Epithelial cell of proximal tubule (primary cell): ENCODE data around the gene OSBPL5. TPM values are rescaled to one million over a fixed set of nuclear protein-coding genes. Genes with fewer than 3 reads are reported as not detected.

Experiments used
- DNase-seq: peaks from one replicate; pipeline ENCODE4 v3.0.0-alpha.2; 2011; ENCODE audit warnings: low read depth
- H3K4me3 ChIP-seq: 2 replicates; pipeline ENCODE4 v1.5.1; 2011; ENCODE audit warnings: low read depth, mild to moderate bottlenecking, low read length
- total RNA-seq: library from RNA; depleted of rRNA; stranded (reverse); fragments of >200 nt; gene quantifications from 2 replicates; pipeline ENCODE4 v1.2.3, GENCODE V29; 2015
- TF ChIP-seq, protein P1 (sequence below): conservative IDR thresholded peaks from 2 replicates; pipeline ENCODE4 v1.5.1; 2012; ENCODE audit warnings: low read depth, mild to moderate bottlenecking, low read length

Gene OSBPL5
- total RNA-seq, 1 donor from 2014 or later, result 25.3 TPM

DNA sequence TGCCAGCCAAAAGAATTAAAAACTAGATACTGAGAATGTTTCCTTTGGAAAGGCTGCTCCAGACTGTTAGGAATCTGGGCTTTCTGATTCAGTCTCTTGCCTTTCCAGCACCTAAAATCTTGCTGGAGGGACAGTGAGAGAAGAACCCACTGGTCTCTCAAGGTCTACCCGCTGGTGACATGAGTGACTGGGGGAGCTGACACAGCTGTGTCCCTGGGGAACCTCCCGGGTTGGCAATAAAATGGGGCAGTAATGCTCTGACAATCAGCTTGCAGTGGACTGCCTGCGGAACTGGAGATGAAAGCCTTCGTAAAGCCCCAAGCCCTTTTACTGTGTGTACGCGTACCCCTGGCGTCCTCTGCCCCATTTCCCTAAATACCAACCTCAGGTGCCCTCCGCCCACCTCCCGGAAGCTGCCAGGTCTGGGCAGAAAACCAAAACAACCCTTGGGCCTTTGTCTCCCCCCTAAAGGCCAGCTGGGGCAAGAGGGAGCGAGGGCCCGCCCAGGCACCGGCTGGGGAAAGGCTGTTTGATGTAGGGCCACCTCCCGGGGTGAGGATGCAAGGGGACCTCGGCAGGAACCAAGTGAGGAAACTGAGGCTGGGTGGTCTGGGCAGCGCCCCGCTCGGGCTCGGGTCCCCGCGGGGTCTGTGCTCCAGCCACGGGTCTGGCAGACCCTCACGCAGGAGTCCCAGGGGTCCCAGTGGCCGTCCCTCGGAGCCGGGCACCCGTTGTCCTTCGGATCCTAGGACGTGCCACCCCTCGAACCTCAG, 108.6 kb downstream of the OSBPL5 start:
- TF ChIP-seq, protein P1, sequence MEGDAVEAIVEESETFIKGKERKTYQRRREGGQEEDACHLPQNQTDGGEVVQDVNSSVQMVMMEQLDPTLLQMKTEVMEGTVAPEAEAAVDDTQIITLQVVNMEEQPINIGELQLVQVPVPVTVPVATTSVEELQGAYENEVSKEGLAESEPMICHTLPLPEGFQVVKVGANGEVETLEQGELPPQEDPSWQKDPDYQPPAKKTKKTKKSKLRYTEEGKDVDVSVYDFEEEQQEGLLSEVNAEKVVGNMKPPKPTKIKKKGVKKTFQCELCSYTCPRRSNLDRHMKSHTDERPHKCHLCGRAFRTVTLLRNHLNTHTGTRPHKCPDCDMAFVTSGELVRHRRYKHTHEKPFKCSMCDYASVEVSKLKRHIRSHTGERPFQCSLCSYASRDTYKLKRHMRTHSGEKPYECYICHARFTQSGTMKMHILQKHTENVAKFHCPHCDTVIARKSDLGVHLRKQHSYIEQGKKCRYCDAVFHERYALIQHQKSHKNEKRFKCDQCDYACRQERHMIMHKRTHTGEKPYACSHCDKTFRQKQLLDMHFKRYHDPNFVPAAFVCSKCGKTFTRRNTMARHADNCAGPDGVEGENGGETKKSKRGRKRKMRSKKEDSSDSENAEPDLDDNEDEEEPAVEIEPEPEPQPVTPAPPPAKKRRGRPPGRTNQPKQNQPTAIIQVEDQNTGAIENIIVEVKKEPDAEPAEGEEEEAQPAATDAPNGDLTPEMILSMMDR, result no peak
- no peak for DNase-seq
- peak overlapping the region; percentile 99 for H3K4me3 ChIP-seq

DNA sequence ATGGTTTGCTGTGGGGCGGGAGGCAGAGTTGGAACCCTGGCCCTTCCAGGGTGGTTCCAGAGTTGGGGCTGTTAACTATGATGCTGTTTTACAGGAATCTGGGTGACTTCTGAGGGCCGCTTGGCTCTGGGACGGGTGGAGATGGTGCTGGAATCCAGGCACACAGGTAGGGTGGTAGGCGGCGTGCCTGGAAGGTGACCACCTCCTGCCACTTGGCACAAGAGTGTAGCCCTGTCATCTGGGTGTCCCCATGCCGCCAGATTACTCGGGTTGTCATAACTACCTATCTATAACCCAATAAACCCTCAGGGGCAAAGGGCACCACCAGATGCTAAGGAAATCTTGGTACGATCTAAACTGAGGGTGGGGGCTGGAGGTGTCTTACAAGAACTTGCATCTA, 109.2 kb downstream of the OSBPL5 start:
- TF ChIP-seq, protein P1, result no peak
- DNase-seq, result no peak
- peak overlapping the region; percentile 99 for H3K4me3 ChIP-seq

- no peak overlapping the region for H3K4me3 ChIP-seq
- TF ChIP-seq, protein P1, result no peak
- no peak for DNase-seq
Measured at GRCh38 chr11:3052567-3052966, 112.5 kb downstream of the OSBPL5 start.

DNA sequence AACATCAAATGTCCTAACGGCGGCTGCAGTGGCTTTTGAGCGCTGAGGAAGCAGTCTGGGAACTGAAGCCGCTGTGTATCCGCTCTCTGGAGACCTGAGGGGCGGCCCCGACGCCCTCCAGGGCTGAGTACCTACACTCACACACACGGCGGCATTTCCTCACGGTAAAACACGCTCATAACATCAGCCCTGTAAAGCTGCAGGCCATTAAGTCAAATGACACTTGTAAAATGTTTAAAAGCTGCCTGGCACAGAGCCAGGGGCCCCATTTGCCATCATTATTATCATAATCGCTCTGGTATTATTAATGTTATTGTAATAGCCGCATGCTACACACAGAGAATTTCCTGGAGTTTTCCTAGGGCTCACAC, 113.0 kb downstream of the OSBPL5 start:
- no peak for DNase-seq
- no peak overlapping the region for H3K4me3 ChIP-seq
- TF ChIP-seq, protein P1, result no peak

GRCh38 chr11:3051196-3052108, 113.7 kb downstream of the OSBPL5 start:
- TF ChIP-seq, protein P1, result peak; percentile 31
- H3K4me3 ChIP-seq, result no peak overlapping the region
- no peak for DNase-seq

- TF ChIP-seq, protein P1, result no peak
- H3K4me3 ChIP-seq, result no peak overlapping the region
- DNase-seq, result no peak
Measured at GRCh38 chr11:3050386-3051195, 114.5 kb downstream of the OSBPL5 start.
